NCI-H2196 (cell line): ENCODE data around the gene ZNF660.
"Not testable (repeated sequence)": the region's sequence is repeated elsewhere in the genome, so short reads cannot be mapped to it uniquely, and the experiment has no call there.

Experiments used
- DNase-seq: peaks from one replicate; lab custom pipeline; 2025; ENCODE audit not compliant: unreplicated experiment; lab: John Stamatoyannopoulos, UW

ZNF660 gene

GRCh38 chr3:44584646-44585501, at the start of gene ZNF660:
Gene ZNF660 (plus strand): TSS chr3:44584964. CDS start chr3:44594194, 9,230 bp downstream.
- peak; percentile 63 for DNase-seq

GRCh38 chr3:44535364-44535763, 49.4 kb upstream of the ZNF660 start:
- DNase-seq = no peak

- not testable (repeated sequence) for DNase-seq
These were observed 40.0 kb upstream of the ZNF660 start for GRCh38 chr3:44544811-44545210.

GRCh38 chr3:44554626-44555592, 29.9 kb upstream of the ZNF660 start, which contains the start of gene ZKSCAN7:
Gene ZKSCAN7 (plus strand): TSS chr3:44555193. CDS start chr3:44557048, 1,855 bp downstream.
- DNase-seq = peak; percentile 6

- no peak for DNase-seq
These were observed 29.0 kb upstream of the ZNF660 start for GRCh38 chr3:44555723-44556122.

- no peak for DNase-seq
These were observed 27.7 kb upstream of the ZNF660 start for GRCh38 chr3:44557074-44557473.

GRCh38 chr3:44561076-44561475, 23.7 kb upstream of the ZNF660 start:
- no peak for DNase-seq

- DNase-seq = no peak
These were observed 22.6 kb upstream of the ZNF660 start for GRCh38 chr3:44562147-44562546.

GRCh38 chr3:44568561-44568960, 16.2 kb upstream of the ZNF660 start:
- DNase-seq = no peak

GRCh38 chr3:44571024-44571423, 13.7 kb upstream of the ZNF660 start:
- DNase-seq = no peak

- no peak for DNase-seq
These were observed 8.2 kb upstream of the ZNF660 start for GRCh38 chr3:44576613-44577012.

GRCh38 chr3:44577354-44577952, 7.3 kb upstream of the ZNF660 start:
- not testable (repeated sequence) for DNase-seq

GRCh38 chr3:44578316-44578715, 6.4 kb upstream of the ZNF660 start:
- DNase-seq = not testable (repeated sequence)

- DNase-seq = not testable (repeated sequence)
These were observed 5.7 kb upstream of the ZNF660 start for GRCh38 chr3:44578924-44579515.

- DNase-seq = not testable (repeated sequence)
These were observed 5.0 kb upstream of the ZNF660 start for GRCh38 chr3:44579749-44580148.

GRCh38 chr3:44580971-44581370, 3.8 kb upstream of the ZNF660 start:
- DNase-seq = not testable (repeated sequence)

- DNase-seq = no peak
These were observed 11.9 kb downstream of the ZNF660 start for GRCh38 chr3:44596621-44597020.

GRCh38 chr3:44601749-44602148, 17.0 kb downstream of the ZNF660 start:
- no peak for DNase-seq

GRCh38 chr3:44612678-44613077, 27.9 kb downstream of the ZNF660 start:
- no peak for DNase-seq

GRCh38 chr3:44624749-44625480, 40.2 kb downstream of the ZNF660 start, which contains the start of gene ZNF197:
Gene ZNF197 (plus strand): TSS chr3:44625036. CDS start chr3:44629155, 4,119 bp downstream.
- peak; percentile 79 for DNase-seq
